GM20431 (cell line): ENCODE data around the gene BACE1.
"Not testable (repeated sequence)": the region's sequence is repeated elsewhere in the genome, so short reads cannot be mapped to it uniquely, and the experiment has no call there.

Experiments used
- in situ Hi-C: fragments of 300-500 bp; cut with MseI, MboI; formaldehyde crosslinking; loops from one replicate; pipeline ENCODE4 v1.15.0; 2020; ENCODE audit warnings: low sequenced_read_pairs; ENCODE audit not compliant: unreplicated experiment

Gene BACE1

DNA sequence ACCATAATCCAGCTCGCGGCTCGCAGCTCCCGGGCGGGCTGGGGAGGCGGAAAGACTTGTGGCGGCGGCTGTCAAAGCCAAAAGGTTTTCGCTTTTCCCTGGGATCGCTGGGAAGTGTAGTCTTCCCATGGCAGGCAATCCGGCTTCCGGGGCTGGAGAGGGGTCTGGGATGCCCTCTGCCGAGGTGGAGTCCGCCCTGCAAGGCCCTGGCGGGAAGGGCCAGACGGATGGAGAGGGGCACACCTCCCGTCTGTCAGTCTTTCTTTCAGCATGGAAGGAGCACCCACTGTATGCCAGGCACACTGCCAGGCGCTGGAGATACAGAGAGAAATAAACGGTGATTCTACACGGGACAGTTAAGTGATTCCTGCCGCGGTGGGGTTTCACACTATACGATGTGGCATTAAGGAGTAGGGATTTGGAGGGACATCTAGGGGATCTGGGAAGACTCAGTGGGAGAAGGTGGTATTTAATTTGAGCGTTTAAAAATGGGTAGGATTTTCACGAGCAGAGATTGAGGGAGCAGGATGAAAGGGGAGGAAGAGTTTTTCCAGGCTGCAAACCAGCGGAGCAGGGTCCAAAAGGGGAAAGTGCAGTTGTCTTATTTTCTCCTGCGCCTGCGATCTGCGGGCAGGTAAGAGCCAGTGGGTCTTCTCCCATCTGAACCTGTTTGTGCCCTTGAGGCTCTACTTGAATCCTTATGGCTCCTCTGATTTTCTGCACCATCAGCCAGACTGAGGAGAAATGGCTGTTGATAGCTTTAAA lies at the start of gene BACE1:
BACE1 (minus strand) TSS at position 60 of the 765 bp plus-strand sequence. CDS start 461 bp downstream, outside the sequence.
- in situ Hi-C loops: no loop called here

DNA sequence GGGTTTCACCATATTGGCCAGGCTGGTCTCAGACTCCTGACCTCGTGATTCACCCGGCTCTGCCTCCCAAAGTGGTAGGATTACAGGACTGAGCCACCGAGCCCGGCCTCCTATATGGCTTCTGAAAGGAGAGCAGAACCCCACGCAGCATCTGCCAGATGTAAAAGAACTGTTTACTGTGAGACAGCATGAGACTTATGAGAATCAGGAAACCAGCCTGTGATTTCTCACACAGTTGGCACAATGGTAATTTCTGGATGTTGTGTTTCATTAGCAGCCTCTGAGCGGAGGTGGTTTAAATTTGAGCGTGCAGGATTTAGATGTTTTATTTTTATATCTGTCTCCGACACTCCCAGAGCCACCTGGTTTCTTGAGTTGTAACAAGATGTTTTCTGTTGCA lies 45.4 kb upstream of the BACE1 start:
- in situ Hi-C loops: no loop called here

GRCh38 chr11:117356126-117356890 lies 40.3 kb upstream of the BACE1 start:
- in situ Hi-C loops: no loop called here

DNA sequence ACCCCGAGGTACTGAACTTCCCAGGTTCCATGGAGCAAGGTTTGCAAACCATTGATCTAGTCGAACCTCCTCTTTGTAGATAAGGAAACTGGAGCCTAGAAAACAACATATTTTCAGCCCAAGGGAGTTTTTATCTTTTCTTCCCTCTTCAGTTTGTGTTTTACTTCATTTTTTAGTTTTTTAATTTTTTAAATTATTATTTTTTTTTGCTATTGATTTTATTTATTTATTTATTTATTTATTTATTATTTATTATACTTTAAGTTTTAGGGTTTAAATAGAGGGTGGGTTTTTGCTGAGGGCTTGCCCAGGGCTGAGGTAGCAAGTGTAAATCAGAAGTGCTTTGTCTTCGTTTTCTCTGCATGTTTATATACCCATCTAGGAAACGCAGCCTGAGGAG lies 38.5 kb upstream of the BACE1 start:
- in situ Hi-C loops: no loop called here

DNA sequence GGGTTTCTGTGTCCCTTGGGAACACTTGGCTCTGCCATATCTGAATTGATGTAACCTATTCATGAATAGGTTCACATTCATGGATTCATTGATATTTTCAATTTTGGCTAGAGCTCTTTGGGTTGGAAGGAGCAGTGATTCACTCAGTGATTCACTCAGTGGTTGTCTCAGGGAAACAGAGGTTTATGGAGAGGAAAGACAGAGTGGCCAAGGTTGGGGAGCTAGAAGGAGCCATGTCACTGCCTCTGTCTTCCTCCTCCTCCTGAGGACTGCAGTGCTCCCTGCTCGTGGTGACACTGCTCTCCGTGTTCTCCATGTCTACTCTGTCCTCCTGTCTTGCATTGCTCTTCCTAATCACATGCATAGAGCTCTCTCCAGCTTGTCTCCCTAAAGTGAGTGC lies 29.0 kb upstream of the BACE1 start:
- in situ Hi-C loops: no loop called here

DNA sequence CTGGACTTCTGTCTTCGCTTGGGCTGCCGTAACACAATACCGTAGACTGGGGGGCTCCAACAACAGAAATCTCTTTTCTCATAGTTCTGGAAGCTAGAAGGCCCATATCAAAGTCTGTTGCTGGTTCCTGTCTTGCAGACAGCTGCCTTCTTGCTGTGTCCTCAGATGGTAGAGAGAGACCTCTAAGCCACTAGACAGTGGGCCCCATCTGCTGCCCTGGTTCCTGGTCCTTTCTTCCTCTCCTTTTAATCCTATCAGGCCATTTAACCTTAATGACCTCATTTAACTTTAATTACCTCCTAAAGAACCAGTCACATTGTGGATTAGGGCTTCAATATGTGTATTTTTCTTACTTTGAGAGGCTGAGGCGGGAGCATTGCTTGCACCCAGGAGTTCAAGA lies 21.0 kb upstream of the BACE1 start:
- in situ Hi-C loops: no loop called here

DNA sequence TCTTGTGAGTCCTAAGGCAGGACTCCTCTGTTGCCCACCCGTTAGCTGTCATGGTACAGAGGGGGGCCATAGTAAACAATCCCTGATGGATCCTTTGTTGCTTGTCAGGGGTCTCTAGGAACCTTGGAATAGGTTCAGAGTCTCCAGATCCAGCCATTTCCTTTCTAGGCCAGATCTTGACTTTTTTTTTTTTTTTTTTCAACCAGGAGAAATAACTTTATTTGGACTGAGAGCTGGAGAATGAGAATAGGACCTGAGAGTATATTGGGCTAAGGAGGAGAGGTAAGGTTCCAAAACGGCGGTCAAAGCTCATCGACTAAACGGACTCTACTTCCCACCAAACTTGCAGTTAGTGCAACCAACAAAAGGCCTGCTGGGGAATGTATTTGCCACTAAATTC lies 19.3 kb upstream of the BACE1 start:
- in situ Hi-C loops: no loop called here

DNA sequence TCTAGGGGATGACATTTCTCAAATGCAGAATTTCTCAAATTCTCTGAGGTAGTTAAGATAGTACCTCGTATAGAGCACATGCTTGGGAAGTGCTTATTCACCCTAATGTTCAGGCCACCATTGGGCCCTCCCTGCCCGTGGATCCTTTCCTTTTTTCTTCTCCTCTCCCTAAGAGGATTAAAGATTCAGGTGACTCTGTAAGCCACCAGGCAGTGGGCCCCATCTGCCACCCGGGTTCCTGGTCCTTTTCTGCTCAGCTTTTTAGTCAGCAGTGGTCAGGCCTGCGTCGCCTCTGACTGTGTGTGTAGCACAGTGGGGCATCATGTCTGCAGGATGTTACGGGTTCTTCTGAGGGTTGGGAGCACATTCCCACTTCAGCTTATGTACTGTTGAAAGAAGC lies 18.8 kb upstream of the BACE1 start:
- in situ Hi-C loops: no loop called here

DNA sequence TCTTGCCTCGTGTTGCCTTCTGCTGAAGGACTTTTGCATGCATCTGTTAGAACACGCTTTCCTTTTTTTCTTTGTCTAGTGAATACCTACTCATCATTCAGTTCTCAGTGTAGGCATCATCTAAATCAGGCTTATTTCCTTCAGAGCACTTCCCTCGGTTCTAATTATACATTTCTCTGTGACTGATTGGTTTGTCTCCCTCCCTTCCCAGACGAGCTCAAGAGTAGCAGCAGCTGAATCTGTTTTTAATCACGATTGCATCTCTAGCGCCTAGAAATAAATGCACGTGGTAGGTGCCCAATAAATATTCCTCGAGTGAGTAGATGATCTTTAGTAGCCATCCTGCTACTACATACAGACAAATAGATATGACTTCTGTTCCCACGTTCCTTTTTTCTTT lies 17.9 kb upstream of the BACE1 start:
- in situ Hi-C loops: no loop called here

- in situ Hi-C loops: no loop called here
Observed at GRCh38 chr11:117332843-117333242, 16.8 kb upstream of the BACE1 start.

DNA sequence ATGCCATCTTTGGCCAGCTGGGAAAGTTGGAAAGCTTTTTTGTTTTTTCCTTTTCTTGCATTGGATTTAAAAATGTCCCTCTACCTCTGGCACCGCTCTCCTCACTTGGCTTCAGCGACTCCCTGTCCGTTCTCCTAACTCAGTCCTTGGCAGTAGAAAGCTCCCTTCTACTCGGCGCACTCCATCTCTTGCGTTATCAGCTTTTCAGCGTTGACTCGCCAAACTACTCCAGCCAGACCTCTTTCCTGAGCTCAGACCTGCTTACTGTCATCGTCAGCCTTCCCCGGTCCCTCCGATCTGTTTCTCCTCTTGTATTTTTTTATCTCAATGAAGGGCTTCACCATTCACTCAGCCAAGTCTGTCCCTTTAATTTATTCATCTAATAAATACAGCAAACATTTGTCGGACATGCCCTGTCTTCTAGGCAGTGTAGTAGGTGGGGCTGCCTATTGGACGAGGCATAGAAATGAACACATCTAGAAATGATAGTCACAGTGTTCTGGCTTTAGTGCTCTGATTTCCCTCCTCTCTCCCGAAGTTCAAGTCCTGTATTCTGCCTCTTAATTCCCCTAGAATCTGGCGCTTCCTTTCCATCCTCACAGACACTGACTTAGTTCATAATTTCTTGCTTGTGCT lies 12.4 kb upstream of the BACE1 start:
- in situ Hi-C loops: no loop called here

DNA sequence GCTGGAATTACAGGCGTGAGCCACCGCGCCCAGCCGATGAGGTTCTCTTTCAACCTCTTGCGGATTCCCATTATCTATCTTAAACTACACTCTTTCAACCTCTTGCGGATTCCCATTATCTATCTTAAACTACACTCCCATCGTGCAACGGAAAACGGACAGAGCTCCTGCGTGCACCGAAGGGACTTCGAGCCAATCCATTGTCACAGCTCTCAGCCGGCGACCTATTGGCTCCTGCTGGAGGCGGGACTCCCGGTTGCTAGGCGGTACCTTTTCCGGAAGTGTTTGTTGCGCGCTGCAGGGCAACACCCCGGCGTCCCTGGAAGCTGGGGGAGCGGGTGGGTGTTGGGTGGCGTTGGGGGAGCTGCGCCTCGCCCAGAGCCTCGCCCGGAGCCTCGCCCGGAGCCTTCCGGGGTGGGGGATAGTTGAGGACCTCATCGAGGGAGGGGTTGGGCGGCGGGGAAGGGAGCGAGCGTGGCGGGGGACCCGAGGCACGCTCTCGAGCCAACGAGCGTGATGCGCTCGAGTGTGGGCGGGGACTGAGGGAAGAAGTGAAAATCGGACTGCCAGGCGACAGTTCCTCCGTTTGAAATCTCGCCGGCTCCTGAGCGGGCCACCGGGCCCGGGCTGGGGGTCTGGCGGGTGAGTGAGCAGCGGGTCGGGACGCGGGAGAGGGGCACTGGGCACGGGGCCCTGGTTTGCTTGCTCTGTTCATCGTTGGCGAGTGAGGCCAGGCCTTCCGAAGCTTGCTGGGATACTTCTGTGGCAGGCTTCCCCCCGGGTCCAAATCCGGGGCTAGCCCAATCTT lies 11.7 kb upstream of the BACE1 start, which contains the start of gene CEP164:
CEP164 (plus strand) TSS at position 288 of the 808 bp plus-strand sequence. CDS start 10,733 bp downstream, outside the sequence.
- in situ Hi-C loops: no loop called here

DNA sequence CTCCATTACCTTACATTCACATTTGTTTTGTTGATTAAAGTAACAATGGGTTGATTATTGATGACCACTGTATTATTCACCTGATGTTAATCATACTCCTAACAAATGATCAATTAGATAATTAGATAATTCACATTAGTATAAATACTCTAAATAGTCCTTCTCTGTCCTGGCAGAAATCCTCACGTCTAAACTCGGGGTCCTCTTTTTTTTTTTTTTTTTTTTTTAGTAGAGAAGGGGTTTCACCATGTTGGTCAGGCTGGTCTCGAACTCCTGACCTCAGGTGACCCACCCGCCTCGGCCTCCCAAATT lies 11.2 kb upstream of the BACE1 start:
- in situ Hi-C loops: not testable (repeated sequence)

GRCh38 chr11:117319214-117319840 lies 3.3 kb upstream of the BACE1 start:
- in situ Hi-C loops: no loop called here

DNA sequence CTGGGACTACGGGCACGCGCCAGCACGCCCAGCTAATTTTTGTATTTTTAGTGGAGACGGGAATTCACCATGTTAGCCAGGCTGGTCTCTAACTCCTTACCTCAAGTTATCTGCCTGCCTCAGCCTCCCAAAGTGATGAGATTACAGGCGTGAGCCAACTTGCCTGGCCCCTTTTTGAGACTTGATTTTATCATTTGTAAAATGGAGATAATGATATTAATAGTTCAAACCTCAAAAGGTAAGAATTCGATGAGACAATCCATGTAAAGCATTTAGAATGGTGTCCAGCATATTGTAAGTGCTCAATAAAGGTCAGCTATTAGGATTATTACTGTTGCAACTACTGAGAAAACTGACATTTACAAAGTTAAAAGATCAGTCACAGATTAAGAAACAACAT lies 2.7 kb upstream of the BACE1 start:
- in situ Hi-C loops: no loop called here

DNA sequence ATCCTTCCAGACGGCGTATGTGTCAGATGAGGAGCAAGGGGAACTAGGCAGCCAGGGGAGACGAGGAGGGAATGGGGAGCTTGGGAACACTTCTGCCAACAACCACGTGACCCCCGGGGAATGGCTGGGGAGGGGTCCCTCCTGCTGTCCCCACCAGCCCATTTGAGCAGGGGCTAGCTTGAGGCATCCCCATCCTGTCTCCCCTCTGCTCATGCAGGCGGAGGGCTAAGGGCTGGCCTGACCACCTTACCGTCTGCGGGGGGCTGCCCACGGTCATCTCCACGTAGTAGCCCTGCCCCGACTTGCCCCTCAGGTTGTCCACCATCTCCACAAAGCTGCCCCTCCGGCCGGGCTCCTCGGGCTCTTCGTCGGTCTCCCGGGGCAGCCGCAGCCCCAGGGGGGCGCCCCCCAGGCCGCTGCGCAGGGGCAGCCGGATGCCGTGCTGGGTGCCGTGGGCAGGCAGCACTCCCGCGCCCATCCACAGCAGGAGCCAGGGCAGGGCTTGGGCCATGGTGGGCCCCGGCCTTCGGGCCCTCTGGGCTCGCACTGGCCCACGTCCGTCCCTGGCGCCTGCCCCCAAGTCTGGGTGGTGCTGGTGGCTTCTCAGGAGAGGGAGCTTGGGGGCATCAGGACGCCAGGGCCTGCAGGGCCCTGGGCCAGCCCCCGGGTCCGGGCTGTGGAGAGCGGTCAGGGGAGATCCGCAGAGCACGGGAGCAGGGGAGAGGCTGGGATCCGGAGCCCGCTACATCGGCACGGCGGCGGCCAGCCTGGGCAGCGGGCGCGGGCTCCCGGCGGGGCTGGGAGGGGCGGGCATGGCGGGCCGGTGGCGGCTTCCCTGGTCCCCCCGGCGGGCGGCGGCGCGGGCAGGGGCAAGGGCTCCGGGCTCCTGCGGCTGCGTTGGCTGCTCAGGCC lies 515 bp downstream of the BACE1 start:
- in situ Hi-C loops: no loop called here

DNA sequence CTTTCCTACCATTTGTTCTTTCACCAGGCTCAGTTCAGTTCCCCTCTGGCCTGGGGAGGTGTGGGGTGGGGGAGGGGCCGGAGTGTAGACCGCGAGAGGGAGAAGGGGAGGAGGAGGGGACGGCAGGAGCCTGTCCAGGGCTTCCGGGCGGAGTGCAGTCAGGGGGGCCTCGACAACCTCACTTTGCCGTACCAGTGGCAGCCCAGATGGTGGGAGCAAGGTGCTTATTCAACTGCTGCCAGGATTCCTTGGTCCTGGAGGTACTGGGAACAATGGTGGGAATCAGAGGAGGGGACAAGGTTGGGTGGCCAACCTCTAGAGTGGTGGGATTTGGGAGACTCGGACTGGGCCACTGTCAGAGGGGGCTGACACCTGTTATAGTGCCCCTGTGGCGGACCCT lies 1.2 kb downstream of the BACE1 start:
- in situ Hi-C loops: no loop called here

GRCh38 chr11:117313828-117314768 lies 2.0 kb downstream of the BACE1 start:
- in situ Hi-C loops: no loop called here
